Left renal cortex interstitium (tissue), 4 donors: ENCODE data around the gene FGD2. TPM values are rescaled to one million over a fixed set of nuclear protein-coding genes. Genes with fewer than 3 reads are reported as not detected.
A peak's percentile ranks its signal among the peaks of the same experiment; 100 is the strongest.
"Not testable (repeated sequence)": the region's sequence is repeated elsewhere in the genome, so short reads cannot be mapped to it uniquely, and the experiment has no call there.

Experiments used
- DNase-seq, 4 donors: peaks; one replicate each; pipeline ENCODE4 v3.0.0-alpha.2; 2013; ENCODE audit warnings: low read depth in 4 of 4, low spot score in 2 of 4, missing footprints in 1 of 4
- polyA plus RNA-seq, 4 donors: library from polyadenylated mRNA; unstranded; fragments of 120-200 nt; gene quantifications; one replicate each; pipeline ENCODE4 v1.2.1, GENCODE V29; 2013; ENCODE audit not compliant: insufficient read length in 4 of 4

The FGD2 gene
- polyA plus RNA-seq, 4 donors, result 1.7 to 4.4 (median 2.0) TPM

- no peak for DNase-seq
Observed at GRCh38 chr6:36989264-36989663, 16.2 kb upstream of the FGD2 start.

- DNase-seq, result not testable (repeated sequence)
Observed at GRCh38 chr6:36990401-36990800, 15.1 kb upstream of the FGD2 start.

GRCh38 chr6:36997811-36998722 lies 7.4 kb upstream of the FGD2 start:
- no peak for DNase-seq

- DNase-seq, result no peak
Observed at GRCh38 chr6:36998723-36999038, 6.8 kb upstream of the FGD2 start.

DNA sequence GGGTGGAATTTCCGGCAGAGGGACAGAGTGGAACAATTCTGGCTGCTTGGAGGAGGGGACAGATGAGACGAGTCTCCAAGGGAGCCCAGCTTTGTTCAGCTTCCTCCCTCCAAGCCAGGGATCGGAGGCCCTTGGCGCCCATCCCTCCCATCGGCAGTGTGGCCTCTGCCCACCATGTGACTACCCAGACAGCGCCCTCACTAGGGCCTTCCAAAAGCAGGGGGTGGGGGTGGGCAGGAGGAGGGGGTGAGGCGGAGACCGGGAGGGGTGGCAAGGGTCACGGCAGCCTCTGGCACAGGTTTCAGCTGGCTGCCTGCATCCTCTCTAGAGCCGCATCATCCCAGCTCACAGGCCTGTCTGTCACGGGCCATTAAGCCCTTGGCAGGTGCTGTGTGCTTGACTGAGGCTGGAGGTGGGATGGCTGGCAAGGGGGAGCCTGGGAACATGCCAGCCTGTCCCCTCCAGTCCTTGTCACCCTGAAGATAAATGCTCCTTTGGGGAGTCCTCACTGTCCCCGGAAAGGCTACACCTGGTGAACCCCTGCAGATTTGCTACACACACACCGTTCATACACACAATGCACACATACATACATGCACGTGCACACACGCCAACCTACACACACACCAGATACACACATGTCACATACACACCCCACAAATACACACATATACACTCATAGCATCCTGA lies 6.2 kb upstream of the FGD2 start:
- peak in 2 of 4 donors; percentile 75 to 86 for DNase-seq

DNA sequence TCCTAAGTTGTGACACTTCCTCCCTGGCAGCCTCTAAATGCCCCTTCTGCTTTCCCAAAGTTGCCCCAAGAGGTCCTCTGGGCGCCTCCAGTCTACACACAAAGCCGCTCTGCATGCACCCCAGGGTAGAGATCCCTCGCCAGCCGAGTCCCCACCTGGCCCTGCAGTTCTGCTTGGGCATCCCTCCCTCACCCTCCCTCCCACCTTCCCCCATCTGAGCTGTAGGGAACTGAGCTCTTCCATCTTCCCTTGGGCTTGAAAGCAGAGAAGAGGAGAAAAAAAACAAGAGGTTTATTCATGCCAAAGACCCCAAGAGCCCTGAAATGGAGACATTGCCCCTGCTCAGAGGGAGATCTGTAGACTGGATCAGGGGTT lies 5.7 kb upstream of the FGD2 start:
- DNase-seq, result no peak

GRCh38 chr6:37004044-37004980 lies 1.1 kb upstream of the FGD2 start:
- DNase-seq, result no peak

DNA sequence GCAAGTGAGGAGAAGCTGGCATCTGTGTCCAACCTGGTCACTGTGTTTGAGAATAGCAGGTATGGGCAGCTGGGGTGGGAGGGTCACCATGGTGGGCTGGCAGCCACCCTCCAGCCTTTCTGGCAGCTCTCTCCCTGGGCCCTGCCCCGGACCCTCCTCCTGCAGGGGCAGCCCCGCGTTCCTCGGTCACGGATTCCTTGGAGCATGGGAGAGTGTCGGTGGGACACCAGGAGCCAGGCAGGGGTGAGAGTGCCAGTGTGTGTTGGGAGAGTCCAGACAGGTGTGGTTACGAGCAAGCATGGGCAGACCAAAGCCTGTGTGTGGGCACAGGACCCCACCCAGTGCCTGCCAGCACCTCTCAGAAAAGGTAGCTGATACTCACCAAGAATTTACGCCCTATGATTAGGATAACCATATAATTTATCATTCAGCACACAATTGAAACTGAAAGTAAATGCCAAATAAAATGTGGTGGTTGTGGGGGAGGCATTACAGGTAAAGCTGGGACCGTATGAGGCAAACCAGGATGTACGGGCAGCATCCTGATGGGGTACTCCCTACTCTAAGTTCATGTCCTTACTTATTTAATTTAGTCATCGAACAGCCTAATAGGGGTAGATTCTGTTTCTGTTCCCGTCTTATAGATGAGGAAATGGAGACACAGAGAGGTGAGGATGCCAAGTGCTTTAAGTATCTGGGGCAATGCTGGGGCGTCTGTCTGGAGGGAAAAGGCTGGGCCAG lies 542 bp downstream of the FGD2 start:
- DNase-seq, result no peak

- no peak for DNase-seq
Observed at GRCh38 chr6:37006793-37007339, 1.4 kb downstream of the FGD2 start.

DNA sequence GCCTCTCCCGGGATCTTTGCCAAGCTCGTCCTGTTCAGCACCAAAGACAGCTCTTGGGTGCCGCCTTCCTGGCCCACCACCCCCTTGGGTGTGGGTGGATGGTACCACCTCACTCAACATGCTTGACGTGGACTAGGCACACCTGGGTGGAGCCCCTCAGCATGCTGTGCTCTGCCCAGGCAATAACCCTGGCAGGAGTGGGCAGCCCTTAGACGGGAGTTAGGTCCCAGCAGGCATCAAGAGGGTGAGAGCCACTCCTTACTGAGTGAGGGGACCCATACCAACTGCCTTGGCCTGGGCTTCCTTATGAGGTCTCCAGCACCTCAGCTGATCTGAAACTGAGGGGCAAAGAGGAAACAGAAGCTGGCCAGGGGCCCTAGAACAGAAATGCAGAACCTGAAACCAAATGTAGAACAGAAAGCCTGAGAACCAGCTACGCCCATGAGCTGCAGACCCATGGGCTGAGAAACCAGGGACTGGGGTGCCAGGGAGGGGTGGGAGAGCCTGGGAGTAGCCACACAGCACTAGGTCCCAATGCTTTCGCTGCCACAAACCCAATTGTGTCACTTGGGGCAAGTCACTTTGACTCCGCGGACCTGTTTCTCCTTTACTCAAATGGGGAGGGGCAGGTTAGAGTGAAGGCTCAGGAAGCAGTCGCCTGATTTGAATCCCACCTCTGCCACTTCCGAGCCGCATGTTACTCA lies 2.0 kb downstream of the FGD2 start:
- DNase-seq, result no peak

DNA sequence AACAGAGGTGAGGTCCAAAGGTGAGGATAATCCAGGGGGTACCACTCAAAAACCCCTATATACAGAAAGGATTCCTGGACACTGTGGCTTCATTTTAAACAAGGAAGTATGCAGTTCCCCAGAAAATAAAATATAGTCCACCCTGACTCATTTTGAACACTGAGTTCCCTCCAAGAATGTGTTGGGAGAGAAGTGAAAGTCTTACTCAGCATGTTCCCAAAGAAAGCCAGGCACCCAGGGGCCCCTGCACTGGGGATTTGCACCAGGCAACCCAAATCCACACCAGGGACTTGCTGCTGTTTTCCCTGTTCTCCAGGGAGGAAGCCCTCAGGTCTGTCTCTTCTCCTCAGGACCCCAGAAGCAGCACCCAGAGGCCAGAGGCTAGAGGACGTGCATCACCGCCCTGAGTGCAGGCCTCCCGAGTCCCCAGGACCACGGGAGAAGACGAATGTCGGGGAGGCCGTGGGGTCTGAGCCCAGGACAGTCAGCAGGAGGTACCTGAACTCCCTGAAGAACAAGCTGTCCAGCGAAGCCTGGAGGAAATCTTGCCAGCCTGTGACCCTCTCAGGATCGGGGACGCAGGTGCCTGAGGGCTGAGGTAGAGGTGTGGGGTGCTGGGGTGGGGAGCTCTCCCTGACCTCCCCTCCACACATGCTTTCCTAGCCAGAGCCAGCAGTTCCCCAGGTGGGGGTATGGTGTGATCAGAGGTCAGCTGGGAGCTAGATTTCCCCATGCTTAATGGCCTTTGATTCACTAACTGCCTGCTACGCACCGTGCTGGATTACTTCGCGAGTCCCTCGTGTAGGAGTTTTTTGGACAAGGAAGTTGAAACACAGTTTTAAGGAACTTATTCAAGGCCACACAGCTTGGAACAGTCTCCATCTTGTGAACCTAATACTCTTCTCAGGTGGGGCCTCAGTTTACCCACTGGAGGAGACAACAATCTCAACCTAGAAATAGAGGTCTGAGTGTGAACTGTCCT lies 3.3 kb downstream of the FGD2 start:
- DNase-seq, result no peak

- DNase-seq, result no peak
Observed at GRCh38 chr6:37010402-37010892, 5.0 kb downstream of the FGD2 start.

DNA sequence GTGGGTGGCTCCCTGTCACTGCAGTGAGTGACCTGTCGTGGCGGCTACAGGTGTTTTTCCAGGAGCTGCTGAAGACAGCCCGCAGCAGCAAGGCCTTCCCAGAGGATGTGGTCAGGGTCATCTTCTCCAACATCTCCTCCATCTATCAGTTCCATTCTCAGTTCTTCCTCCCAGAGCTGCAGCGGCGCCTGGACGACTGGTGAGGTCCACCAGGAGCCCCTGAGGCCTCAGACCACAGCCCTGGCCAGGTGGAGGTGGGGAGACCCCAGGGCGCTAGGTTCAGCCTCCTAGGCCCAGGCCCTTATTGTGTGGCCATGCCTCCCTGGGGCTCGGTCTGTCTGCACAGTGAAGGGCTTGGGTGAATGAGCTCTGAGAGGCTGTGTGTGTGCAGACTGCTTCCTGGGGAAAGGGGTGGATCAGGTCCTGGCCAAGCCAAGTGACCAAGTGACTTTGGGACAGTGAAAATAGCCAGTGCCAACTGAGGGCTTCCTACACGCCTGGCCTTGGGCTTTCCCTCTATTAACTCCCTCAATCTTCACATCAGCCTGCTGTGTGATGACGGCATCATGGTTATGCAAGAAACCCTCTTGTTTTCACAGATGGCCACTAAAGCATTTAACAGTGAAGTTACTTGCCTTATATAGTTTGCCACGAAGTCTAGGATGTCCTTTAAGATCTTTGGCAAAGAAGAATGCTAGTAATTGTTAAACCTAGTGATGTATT lies 6.4 kb downstream of the FGD2 start:
- no peak for DNase-seq

DNA sequence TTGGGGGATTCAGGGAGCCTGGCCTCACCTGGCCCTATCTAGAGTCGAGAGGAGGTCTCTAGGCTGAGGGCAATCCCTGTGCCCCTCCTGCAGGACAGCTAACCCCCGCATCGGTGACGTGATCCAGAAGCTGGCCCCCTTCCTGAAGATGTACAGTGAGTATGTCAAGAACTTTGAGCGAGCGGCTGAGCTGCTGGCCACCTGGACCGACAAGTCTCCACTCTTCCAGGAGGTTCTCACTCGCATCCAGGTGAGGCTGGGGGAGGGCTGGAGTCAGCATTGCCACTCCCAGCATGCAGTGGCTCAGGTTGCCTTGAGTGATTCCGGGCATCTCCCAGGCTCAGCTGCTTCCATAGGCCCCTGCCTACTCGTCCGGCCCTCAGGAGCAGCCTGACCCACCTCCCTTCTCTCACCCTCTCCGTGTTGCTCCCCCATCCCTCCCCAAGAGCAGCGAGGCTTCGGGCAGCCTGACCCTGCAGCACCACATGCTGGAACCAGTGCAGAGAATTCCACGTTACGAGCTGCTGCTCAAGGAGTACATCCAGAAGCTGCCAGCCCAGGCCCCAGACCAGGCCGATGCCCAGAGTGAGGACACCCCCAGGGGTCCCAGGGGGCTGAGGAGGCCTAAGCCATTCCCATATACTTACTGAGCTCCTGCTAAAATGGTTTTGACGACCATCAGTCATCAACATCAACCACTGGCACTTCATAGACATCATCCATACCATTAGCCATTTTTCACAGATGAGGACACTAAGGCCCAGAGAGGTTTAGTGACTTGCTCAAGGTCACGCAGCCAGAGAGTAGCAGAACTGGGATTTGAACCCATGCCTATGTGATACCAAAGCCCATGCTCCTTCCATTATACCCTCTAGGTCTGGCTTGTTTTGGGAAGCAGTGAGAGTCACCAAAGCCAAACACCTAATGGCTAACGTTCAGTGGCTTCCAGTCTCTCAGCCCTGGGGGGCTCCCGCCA lies 8.3 kb downstream of the FGD2 start:
- DNase-seq, result no peak

DNA sequence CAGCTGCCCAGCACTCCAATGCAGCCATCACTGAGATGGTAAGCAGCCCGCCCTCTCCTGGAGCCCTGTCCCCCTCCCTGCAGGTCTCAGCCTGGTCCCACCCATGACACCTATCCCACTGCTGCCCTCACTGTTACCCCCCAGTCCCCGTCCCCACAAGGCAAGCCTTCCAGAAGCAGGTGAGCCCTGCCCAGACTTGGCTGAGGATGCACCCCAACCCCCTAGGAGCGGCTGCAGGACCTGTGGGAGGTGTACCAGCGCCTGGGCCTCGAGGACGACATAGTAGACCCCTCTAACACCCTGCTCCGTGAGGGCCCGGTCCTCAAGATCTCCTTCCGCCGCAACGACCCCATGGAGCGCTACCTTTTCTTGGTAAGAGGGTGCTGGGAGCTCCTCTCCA lies 9.2 kb downstream of the FGD2 start:
- DNase-seq, result no peak

GRCh38 chr6:37015532-37015931 lies 10.1 kb downstream of the FGD2 start:
- no peak for DNase-seq
